H1 (cell line): ENCODE data around the gene RELN. TPM values are rescaled to one million over a fixed set of nuclear protein-coding genes. Genes with fewer than 3 reads are reported as not detected.

Experiments
- BACH1 ChIP-seq: IDR thresholded peaks from 2 replicates; pipeline ENCODE4 v1.6.1; 2012; ENCODE audit warnings: low read length, improper control_type of control experiment
- CHD7 ChIP-seq: fragments of 300-600 bp; sonication (generic); IDR thresholded peaks from 2 replicates; pipeline ENCODE4 v1.7.1; 2012; ENCODE audit warnings: low read length, moderate library complexity, mild to moderate bottlenecking, inconsistent platforms; ENCODE audit not compliant: insufficient replicate concordance
- TAF7 ChIP-seq: optimal IDR thresholded peaks from 2 replicates; pipeline ENCODE3; 2011; ENCODE audit warnings: low read depth, mild to moderate bottlenecking, inconsistent platforms, low read length, moderate library complexity, borderline replicate concordance
- polyA plus RNA-seq, 7 experiments: library from polyadenylated mRNA; depleted of rRNA in 3 of 7; stranded (reverse) in 5 of 7; unstranded in 2 of 7; fragments of >200 nt in 5 of 7; fragments of 200-250 nt in 2 of 7; gene quantifications; 1 replicate in 5 of 7; 2 replicates in 1 of 7; 4 replicates in 1 of 7; pipeline versions ENCODE4 v1.2.1 to v1.2.3, GENCODE V29; 2011 to 2013; ENCODE audit warnings: missing spikeins in 2 of 7, mixed read lengths in 2 of 7
- total RNA-seq: library from RNA; stranded (reverse); fragmentation: NEBNext Ultra II Directional; extraction: Animal tissue kit (Norgen Biotek cat#: 25700); gene quantifications from 2 replicates; pipeline ENCODE4 v1.2.1, GENCODE V29; 2021

The RELN gene
- total and polyA plus RNA-seq, 2 of the 8 experiments (the other 6 are each of a cell fraction or from before 2014, with no cell fraction given) = 0.03 to 0.07 TPM

- TF ChIP-seq CHD7 (no peak), TAF7 (no peak), BACH1 (no peak)
Observed at GRCh38 chr7:103683348-103683747, 306.1 kb downstream of the RELN start (continued).
